HEK293 (cell line): ENCODE results near the gene USP16.

Source experiments
- CTCF ChIP-seq: fragments of 450-650 bp; formaldehyde crosslinking; IDR thresholded peaks from 2 replicates; pipeline ENCODE4 v1.5.1; 2016; ENCODE audit warnings: missing biosample characterization, missing genetic modification characterization
- KLF9 ChIP-seq: fragments of 450-650 bp; formaldehyde crosslinking; IDR thresholded peaks from 2 replicates; pipeline ENCODE4 v1.5.1; 2016; ENCODE audit warnings: missing biosample characterization, missing genetic modification characterization, low read depth
- PBX3 ChIP-seq: sonication (generic); formaldehyde crosslinking; IDR thresholded peaks from 2 replicates; pipeline ENCODE4 v1.8.1; 2022; ENCODE audit warnings: mild to moderate bottlenecking, moderate library complexity, missing genetic modification reagents
- PRDM10 ChIP-seq: fragments of 450-650 bp; formaldehyde crosslinking; IDR thresholded peaks from 2 replicates; pipeline ENCODE4 v1.5.1; 2016; ENCODE audit warnings: missing biosample characterization, missing genetic modification characterization
- ZBTB49 ChIP-seq: fragments of 450-650 bp; formaldehyde crosslinking; IDR thresholded peaks from 2 replicates; pipeline ENCODE4 v1.5.1; 2016; ENCODE audit warnings: missing biosample characterization, missing genetic modification characterization, low read depth
- ZNF146 ChIP-seq: fragments of 450-650 bp; formaldehyde crosslinking; IDR thresholded peaks from 2 replicates; pipeline ENCODE4 v1.5.1; 2016; ENCODE audit warnings: missing biosample characterization, missing genetic modification characterization
- ZNF274 ChIP-seq, 2 experiments: fragments of 200-500 bp in 1 of 2; fragments of 450-650 bp in 1 of 2; sonication (Bioruptor generic) in 1 of 2; formaldehyde crosslinking in 1 of 2; IDR thresholded peaks; 2 replicates each; pipeline versions ENCODE4 v1.5.1 to v1.6.1; 2014 to 2016; ENCODE audit warnings: borderline replicate concordance in 1 of 2, inconsistent platforms in 1 of 2, low read length in 1 of 2, missing biosample characterization in 1 of 2, missing genetic modification characterization in 1 of 2
- ZNF280D ChIP-seq: fragments of 450-650 bp; formaldehyde crosslinking; IDR thresholded peaks from 2 replicates; pipeline ENCODE4 v1.5.1; 2016; ENCODE audit warnings: missing biosample characterization, missing genetic modification characterization
- ZNF398 ChIP-seq: fragments of 450-650 bp; formaldehyde crosslinking; IDR thresholded peaks from 2 replicates; pipeline ENCODE4 v1.5.1; 2017; ENCODE audit warnings: missing biosample characterization, missing genetic modification characterization
- ZNF473 ChIP-seq: fragments of 450-650 bp; formaldehyde crosslinking; IDR thresholded peaks from 2 replicates; pipeline ENCODE4 v1.5.1; 2017; ENCODE audit warnings: missing biosample characterization, missing genetic modification characterization
- ZNF558 ChIP-seq: fragments of 450-650 bp; formaldehyde crosslinking; IDR thresholded peaks from 2 replicates; pipeline ENCODE4 v1.5.1; 2016; ENCODE audit warnings: missing biosample characterization, missing genetic modification characterization
- ZNF571 ChIP-seq: fragments of 450-650 bp; formaldehyde crosslinking; IDR thresholded peaks from 2 replicates; pipeline ENCODE4 v1.5.0; 2017; ENCODE audit warnings: missing biosample characterization, missing genetic modification characterization

GRCh38 chr21:29082046-29082815, 57.8 kb downstream of the USP16 start:
- no peak for TF ChIP-seq ZNF473 (tag by site-specific recombination)
- no peak for TF ChIP-seq ZNF558 (tag by site-specific recombination)
- TF ChIP-seq PBX3 (CRISPR knock-in tag), result no peak
- TF ChIP-seq KLF9 (tag by site-specific recombination), result no peak
- TF ChIP-seq PRDM10, result no peak
- no peak for TF ChIP-seq ZNF398
- TF ChIP-seq ZNF571 (tag by site-specific recombination), result no peak
- no peak for TF ChIP-seq ZNF274 (IDR thresholded peaks at IDR 0.05; ENCODE audit: low read length)
- no peak for TF ChIP-seq ZNF274 (tag by site-specific recombination; IDR thresholded peaks at IDR 0.05; ENCODE audit: borderline replicate concordance)
- TF ChIP-seq ZBTB49 (tag by site-specific recombination), result no peak
- no peak for TF ChIP-seq CTCF (tag by site-specific recombination)
- no peak for TF ChIP-seq ZNF146 (tag by site-specific recombination)
- no peak for TF ChIP-seq ZNF280D (tag by site-specific recombination)
